Stimulated activated CD4-positive, alpha-beta T cell treated with anti-CD3 and anti-CD28 coated beads, Interleukin-12 subunit alpha, Interleukin-12 subunit beta, amount 100 ng/mL, for 24 hours (primary cell): Measurements from ENCODE around the gene ANKRD65.
"Not testable (repeated sequence)": the region's sequence is repeated elsewhere in the genome, so short reads cannot be mapped to it uniquely, and the experiment has no call there.

Experiments
- DNase-seq, 2 experiments: peaks; one replicate each; pipeline ENCODE4 v3.0.0-alpha.2; 2020; ENCODE audit warnings: low read depth in 2 of 2

The ANKRD65 gene

DNA sequence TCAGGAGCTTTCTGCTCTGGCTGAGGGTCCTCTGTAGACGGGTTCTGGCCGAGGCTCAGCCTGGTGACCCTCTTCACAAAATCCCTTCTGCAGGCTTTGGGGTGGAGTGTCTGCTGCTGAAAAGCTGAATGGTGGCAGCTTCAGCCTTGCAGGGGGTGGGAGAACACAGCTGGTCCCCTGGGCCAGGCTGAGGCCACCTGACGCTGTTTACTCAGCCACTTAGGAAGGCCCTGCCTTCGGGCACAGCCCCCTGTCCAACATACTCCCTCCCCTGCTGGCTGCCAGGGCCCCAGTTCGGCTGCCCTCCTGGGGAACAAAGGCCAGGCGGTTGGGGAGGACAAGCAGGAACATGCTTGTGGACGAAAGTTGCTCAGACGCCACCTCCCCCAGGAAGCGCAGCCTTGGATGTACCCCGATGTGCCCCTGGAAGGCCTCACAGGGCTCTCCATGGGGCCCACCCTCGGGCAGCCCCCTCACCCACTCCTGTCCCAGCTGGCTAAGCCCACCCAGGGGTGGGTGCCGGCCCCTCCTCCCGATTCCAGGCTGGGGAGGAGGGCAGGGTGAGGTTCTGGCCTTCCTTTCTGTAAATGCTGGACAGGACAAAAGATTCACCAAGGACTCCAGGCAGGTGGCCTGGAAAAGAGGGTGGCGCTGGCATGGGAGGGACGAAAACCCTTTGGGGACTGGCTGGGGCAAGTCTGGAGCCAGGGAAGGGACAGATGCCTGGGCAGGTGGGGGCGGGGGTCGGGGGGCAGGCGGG, at the start of gene ANKRD65:
TSS of gene ANKRD65 (minus strand) at position 130 of the 760 bp plus-strand sequence. CDS start 271 bp downstream, outside the sequence.
- no peak for DNase-seq

DNA sequence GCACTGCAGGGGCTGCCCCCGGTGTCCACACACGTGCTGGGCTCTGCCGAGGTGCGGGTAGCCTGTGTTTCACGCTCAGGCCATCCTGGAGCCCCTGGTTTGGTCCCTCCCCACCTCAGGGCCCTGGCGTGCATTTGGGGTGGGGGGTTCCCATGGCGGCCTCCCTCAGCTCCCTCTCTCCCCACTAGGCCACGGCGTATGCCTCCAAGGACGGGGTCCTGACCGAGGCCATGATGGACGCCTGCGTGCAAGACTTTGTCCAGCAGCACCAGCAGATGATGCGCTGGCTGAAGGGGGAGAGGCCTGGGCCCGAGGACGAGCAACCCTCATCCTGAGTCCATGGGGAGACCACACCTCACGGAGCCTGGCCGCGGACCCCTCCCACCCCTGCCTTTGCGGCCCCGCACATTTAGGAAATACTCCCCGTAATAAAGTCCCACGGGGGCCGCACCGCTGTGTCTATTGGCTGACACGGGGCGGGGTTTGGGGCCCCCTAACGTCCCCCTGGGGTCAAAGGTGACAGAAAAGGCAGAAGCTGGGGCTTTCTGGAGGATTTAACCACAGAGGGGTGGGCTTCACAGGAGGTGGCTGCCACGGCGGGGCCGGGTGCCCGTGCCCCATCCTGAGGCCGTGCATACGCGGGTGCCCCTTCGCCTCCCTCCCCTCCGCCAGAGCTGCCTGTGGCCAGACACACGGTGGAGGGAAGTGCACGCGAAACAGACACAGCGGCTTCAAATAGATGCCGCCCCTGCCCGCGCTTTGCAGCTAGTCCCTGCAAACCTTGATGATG, 47.3 kb upstream of the ANKRD65 start:
- DNase-seq: not testable (repeated sequence)

DNA sequence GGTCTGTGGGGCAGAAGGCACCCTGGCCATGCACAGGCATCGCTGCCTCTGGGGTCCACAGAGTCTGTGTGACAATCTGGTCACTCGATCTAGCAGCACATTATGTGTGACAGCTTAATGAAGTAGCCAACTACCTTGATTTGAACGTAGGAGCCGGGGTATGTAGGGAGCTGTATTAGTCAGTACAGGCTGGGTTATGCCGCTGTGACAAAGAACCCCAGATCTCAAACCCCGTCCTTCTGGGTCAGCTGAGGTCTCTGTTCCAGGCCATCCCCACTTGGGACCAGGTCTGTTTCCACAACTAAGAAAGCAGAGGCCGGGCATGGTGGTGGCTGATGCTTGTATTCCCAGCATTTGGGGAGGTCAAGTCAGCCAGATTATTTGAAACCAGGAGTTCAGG, 42.2 kb upstream of the ANKRD65 start:
- DNase-seq: no peak

DNA sequence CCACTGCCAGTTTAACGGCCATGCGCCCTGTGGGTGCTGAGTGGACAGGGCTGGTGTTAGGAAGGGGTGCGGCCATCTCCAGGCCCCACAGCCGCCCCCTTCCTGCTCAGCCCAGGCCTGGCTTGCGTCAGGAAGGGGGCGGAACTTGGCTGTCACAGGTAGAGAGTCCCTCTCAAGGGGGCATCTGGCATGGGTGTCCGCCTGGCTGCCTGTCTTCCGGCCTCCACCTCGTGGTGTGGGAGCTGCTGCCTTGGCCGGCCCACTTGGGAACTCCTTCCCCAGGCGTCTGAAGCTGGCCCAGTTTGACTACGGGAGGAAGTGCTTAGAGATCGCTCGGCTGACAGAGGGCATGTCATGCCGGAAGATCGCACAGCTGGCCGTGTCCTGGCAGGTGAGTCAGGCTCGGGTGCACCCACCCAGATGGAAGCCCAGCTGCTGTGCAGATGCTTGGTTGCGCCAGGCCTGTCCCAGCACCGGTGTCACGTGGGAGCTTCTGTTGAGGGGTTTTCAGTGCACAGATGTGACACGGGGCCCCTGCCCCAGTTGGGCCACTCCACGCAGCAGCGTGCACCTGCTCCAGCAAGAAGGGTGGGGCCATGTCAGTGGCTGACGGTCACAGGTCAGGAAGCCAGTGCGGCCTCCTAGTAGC, 41.4 kb upstream of the ANKRD65 start:
- DNase-seq: no peak

GRCh38 chr1:1461721-1462317, 40.7 kb upstream of the ANKRD65 start:
- DNase-seq: no peak

DNA sequence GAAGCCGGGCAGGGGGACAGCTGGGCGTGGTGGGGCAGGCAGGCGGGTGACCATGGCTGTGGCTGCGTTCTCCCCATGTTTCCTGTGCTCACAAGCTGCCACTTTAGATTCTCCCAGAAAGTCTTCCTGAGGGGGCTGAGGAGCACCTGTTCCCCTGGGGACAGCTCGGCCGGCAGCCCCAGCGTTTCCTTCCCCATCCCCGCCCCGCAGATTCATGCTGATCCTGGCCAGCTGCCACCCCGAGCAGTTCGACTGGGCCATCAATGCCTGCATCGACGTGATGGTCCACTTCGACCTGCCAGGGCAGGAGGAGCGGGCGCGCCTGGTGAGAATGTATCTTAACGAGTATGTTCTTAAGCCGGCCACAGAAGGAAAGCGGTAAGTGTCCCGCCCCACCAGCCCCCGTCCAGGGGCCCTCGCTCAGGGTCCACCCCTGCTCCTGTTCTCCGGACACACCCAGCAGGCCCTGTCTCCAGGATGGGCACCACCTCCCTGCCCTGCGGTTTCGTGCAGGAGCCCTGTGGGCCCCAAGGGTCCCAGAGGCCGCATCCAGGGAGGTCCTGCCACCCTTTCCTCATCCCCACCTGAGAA, 39.6 kb upstream of the ANKRD65 start:
- no peak for DNase-seq

GRCh38 chr1:1459711-1460110, 38.6 kb upstream of the ANKRD65 start:
- DNase-seq: not testable (repeated sequence)

DNA sequence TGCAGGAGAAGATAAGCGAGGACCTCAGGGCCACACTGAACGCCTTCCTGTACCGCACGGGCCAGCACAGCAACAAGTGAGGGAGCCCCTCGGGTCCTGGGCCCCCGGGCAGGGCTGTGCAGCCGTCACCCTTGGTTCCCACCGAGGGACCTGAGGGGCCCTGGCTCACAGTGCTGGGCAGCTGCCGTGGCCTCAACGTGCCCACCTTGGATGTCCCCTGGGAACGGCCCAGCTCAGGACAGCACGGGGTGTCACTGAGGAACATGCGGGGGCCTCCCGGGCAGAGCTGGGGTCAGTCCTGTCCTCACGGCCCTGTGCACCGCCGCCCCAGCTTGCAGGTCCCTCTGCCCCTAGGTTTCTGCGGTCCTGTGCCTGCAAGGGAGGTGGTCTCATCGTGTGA, 38.1 kb upstream of the ANKRD65 start:
- DNase-seq: not testable (repeated sequence)

DNA sequence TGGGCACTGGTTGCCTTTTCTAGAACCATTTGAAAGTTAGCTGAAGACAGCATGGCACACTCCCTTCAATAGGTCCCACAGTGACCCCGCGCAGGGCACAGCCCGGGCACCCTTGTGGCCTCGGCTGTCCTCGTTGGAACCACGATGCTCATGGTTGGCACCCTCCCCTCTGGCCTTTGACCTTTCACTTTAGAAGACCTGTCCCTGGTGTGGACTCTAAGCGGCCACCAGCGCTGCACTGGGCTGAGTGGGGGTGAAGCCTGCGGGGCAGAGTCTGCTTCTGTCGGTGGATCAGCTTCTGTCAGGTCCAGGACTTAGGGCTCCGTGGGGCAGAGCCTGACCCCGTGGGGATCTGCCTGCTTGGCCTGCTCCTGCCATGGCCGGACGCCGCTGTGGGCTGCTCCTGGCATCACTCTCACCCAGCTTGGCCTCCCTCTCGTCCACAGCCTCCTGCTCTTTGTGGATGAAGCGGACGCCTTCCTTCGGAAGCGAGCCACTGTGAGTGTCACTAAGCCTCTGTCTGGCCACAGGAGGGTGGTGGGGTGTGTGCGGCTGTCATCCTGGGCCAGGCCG, 35.7 kb upstream of the ANKRD65 start:
- not testable (repeated sequence) for DNase-seq

DNA sequence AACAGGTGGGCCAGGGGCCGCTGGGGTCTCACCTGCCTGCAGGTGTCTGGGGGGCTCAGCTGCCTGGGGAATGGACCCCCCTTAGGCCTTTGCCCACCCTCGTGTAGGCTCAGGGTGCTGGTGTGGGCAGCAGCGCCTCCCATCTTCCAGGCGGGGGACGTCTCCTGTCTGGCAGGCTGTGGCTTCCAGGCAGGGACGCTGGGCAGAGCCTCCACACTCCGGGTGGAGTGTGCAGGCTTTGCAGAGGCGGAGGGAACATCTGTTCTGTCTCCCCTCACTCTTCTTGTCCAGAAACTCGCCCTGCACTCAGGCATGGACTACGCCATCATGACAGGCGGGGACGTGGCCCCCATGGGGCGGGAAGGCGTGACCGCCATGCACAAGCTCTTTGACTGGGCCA, 34.9 kb upstream of the ANKRD65 start:
- DNase-seq: not testable (repeated sequence)

- no peak for DNase-seq
Measured at GRCh38 chr1:1455366-1455884, 34.3 kb upstream of the ANKRD65 start.

DNA sequence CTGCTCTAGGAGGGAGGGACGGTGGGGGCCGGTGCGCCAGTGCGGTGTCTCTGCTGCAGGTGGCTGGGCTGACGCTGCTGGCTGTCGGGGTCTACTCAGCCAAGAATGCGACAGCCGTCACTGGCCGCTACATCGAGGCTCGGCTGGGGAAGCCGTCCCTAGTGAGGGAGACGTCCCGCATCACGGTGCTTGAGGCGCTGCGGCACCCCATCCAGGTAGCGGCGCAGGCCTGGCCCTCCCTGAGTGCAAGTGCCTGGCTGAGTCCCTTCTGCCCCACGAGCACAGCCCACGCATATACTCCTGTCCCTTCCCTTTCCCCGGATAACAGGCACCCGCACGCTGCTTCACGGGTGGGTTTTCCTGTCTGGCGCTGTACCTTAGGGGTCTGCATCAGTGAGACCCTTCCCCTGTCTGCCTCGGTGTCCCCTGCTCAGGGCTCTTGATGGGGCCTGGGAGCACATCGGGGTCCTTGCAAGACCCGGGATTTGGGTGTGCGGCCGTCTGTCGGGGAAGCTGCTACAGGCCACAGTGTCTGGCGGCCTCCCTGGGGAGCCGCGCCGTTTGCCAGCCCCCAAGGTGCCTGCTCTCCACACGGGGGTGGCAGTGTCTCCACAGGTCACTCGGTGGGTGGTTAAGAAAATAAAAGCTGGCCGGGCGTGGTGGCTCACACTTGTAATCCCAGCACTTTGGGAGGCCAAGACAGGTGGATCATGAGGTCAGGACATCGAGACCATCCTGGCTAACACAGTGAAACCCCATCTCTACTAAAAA, 33.4 kb upstream of the ANKRD65 start:
- not testable (repeated sequence) for DNase-seq

- no peak for DNase-seq
Measured at GRCh38 chr1:1452882-1453281, 31.8 kb upstream of the ANKRD65 start.

- DNase-seq: not testable (repeated sequence)
Measured at GRCh38 chr1:1452365-1452739, 31.3 kb upstream of the ANKRD65 start.

DNA sequence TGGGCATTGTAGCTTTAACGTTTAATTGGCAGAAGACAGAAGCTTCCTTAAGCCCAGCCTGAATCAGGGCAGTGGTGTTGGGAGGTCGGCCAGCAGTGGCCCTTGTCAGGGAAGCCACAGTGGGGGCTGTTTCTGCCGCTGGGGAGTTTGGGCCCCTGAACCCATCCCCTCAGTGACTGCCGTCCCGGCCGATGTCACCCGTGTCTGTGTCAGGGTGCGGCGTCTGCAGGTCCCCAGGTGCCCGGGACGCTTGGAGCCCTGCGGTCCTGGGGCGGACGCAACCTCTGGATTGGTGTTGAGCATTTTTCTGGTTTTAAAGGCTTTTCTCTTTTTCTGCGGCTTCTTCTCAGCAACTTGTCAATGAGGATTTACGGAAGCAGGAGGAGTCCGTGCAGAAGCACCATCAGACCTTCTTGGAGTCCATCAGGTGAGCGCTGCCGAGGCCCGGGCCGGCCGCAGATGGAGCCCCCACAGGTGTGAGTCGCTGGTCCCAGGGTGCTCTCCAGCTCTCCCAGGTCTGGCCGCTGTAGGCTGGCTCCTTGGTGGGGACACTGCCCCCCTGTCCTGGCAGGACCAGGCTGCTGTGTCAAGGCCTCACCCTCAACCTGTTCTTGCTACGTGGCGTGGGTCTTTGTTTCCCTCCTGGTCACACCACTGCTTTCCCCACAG, 30.8 kb upstream of the ANKRD65 start:
- no peak for DNase-seq

DNA sequence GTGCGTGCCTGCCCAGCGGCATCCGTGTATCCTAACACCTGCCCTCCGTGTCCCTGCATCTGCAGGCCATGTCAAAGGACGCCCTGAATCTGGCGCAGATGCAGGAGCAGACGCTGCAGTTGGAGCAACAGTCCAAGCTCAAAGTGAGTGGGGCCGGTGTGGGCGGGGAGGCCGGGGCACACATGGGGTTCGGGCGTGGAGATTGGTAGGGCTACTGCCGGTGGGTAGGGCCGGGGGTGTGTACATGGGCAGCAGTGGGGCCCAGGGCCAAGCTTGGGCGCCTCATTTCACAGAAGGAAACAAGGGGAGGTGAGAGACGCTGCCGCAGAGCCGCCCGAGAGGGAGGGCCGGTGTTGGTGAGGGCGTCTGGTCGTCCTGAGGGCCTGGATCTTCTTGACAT, 29.5 kb upstream of the ANKRD65 start:
- DNase-seq: not testable (repeated sequence)

DNA sequence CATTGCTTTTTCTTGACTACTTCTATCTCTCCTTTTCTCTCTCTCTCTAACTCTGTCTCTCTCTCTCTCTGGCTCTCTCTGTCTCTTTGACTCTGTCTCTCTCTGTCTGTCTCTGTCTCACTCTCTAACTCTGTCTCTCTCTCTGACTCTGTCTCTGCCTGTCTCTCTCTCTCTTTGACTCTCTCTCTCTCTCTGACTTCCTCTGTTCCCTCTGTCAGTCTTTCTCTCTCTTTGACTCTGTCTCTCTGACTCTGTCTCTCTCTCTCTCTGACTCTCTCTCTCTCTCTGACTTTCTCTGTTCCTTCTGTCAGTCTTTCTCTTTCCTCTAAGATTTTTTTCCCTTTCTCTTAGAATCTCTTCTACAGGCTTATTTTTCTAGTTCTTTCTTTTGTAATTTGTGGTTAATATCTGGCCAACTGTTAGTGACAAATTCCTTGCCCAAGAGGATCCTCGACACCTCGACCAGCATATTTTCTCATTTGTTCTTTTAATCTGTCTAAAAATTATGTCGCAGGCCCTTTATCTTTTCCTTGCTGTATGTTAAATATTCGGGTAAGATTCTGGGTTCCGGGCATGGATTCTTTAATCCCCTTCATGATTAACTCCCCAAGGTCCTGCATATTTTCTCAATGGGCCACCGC, 28.1 kb upstream of the ANKRD65 start, which contains the start of gene ATAD3C:
TSS of gene ATAD3C (plus strand) at position 591 of the 641 bp plus-strand sequence. CDS start 995 bp downstream, outside the sequence.
- no peak for DNase-seq

- not testable (repeated sequence) for DNase-seq
Measured at GRCh38 chr1:1446631-1447030, 25.6 kb upstream of the ANKRD65 start.
